ENCODE measurements around the gene FBXO3. TPM values are rescaled to one million over a fixed set of nuclear protein-coding genes. Genes with fewer than 3 reads are reported as not detected.

Gene FBXO3
- total and polyA plus RNA-seq, 12 donors = 21.9 to 72.5 (median 55.7) TPM

DNA sequence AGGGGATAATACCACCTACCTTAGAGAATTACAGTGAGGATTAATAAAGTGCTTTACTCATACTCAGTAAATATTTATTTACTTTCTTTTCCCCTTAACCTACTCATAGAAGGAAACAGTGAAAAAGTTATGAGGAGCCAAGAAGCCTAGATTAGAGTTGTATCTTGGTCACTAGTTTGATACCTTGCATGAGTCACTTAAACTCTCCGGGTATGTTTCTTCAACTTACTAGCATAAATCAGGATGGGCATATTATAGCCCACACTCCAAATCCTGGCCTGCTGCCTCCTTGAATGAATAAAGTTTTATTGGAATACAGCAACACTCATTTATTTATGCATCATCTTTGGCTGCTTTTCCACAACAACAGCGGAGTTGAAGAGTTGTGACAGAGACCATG lies 8.2 kb downstream of the FBXO3 start:
- intact Hi-C loops (cut with DNase I) = no loop called here
- no peaks in the 10 kb centered on the region for H3K27me3 ChIP-seq
- peaks cover 0 to 11% (median 0%) of the 10 kb centered on the region in 9 donors for H3K4me1 ChIP-seq
- no peak overlapping the region for H3K4me3 ChIP-seq
- no peak overlapping the region for H3K27ac ChIP-seq
- peaks cover 0 to 18% (median 0%) of the 10 kb centered on the region in 11 donors for H3K9me3 ChIP-seq
- WGBS, 2 donors = 96% methylated on average over 2 of the region's 2 CpGs
- peaks cover 0 to 97% (median 39%) of the 10 kb centered on the region in 9 donors for H3K36me3 ChIP-seq
- TF ChIP-seq, protein P1, sequence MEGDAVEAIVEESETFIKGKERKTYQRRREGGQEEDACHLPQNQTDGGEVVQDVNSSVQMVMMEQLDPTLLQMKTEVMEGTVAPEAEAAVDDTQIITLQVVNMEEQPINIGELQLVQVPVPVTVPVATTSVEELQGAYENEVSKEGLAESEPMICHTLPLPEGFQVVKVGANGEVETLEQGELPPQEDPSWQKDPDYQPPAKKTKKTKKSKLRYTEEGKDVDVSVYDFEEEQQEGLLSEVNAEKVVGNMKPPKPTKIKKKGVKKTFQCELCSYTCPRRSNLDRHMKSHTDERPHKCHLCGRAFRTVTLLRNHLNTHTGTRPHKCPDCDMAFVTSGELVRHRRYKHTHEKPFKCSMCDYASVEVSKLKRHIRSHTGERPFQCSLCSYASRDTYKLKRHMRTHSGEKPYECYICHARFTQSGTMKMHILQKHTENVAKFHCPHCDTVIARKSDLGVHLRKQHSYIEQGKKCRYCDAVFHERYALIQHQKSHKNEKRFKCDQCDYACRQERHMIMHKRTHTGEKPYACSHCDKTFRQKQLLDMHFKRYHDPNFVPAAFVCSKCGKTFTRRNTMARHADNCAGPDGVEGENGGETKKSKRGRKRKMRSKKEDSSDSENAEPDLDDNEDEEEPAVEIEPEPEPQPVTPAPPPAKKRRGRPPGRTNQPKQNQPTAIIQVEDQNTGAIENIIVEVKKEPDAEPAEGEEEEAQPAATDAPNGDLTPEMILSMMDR (IDR thresholded peaks at IDR 0.05) = no peak
- DNase-seq = no peak
- ATAC-seq = no peak

DNA sequence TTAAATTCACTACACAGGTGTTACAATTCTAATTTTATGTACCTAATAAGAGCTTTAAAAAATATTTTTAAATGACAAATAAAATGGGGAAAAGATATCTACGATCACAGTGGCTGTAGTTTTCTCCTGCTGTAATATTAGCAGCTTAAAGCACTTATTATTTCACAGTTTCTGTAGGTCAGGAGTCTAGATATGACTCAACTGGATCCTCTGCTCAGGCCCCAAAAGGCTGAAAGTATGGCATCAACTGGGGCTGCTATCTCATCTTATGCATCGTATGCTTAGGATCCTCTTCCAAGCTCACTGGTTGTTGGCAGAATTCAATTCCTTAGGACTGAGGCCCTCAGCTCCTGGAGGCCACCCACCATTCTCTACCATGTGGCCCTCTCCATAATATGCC lies 12.8 kb downstream of the FBXO3 start:
- ATAC-seq = no peak
- Histone ChIP-seq H3K36me3 (peaks cover 0 to 100% (median 67%) of the 10 kb centered on the region in 9 donors), H3K27ac (no peak overlapping the region), H3K4me1 (no peaks in the 10 kb centered on the region), H3K9me3 (peaks cover 0 to 24% (median 0%) of the 10 kb centered on the region in 11 donors), H3K4me3 (no peak overlapping the region), H3K27me3 (no peaks in the 10 kb centered on the region)
- WGBS, 2 donors = 92 to 94% methylated on average over 2 of the region's 2 CpGs
- TF ChIP-seq, protein P1 (IDR thresholded peaks at IDR 0.05) = no peak
- intact Hi-C loops (cut with DNase I) = no loop called here
- DNase-seq = no peak

DNA sequence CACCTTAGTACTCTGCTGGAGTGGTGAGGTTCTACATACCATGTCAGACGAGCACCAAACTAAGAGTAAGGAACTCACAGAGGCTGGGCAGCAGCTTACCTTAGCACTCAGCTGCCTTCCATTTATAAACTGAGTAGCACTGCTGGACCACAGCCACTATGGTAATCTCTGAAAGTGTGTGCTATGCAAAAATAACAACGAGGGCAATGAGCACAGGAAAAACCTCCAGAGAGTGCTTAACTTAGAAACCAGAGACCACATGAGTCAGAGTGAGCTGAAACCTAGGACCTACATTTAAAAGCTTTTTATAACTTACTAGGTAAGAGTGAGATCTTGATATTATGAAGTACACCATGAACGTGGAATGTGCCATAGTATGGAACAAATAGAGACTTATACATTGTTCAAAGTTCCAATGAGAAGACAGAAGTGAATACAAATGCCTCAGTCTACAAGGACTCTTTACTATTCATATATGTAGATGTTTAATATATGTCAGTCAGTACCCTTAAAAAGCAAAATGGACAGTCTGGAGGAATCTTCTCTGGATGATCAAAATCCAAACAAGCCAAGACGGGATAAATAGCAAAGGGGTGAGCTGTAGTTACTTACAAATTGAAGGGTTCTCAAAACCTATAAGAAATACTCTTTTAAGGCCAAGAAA lies 20.9 kb downstream of the FBXO3 start:
- peaks cover 0 to 26% (median 3%) of the 10 kb centered on the region in 9 donors for H3K4me1 ChIP-seq
- ATAC-seq = peak; percentile 60 to 97 (median 93)
- intact Hi-C loops (cut with DNase I) = no loop called here
- no peak overlapping the region for H3K4me3 ChIP-seq
- peak in 1 of 2 donors; percentile 60 for DNase-seq
- WGBS, 2 donors = 20 to 40% methylated on average over 4 of the region's 4 CpGs
- H3K27me3 ChIP-seq = no peaks in the 10 kb centered on the region
- peaks cover 0 to 100% (median 38%) of the 10 kb centered on the region in 9 donors for H3K36me3 ChIP-seq
- TF ChIP-seq, protein P1 (IDR thresholded peaks at IDR 0.05) = no peak
- H3K9me3 ChIP-seq = no peaks in the 10 kb centered on the region
- peak overlapping the region in 9 of 10 donors; percentile 13 to 80 (median 67) for H3K27ac ChIP-seq

DNA sequence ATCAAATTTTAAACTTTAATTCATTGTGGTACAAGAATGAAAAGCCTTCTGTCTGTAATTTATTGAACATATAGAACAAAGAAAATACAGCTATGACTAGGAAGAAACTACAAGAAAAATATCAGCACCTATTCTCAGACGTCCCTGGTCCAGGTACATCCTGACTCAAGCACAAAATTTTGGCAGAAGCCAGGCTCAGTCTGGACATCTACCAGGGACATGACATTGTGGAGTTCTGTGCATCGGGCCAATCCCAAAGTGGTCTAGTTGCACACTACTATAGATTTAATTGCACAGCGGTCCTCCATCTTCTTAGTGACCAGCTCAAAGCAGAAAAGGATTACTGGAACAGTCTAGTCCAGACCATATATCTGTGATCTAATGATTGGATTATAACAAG lies 22.4 kb downstream of the FBXO3 start:
- intact Hi-C loops (cut with DNase I) = no loop called here
- ATAC-seq = peak in 6 of 8 donors; percentile 27 to 74 (median 36)

More for the DNA sequence above, 22.4 kb downstream of the FBXO3 start:
- DNase-seq = no peak
- no peaks in the 10 kb centered on the region for H3K9me3 ChIP-seq
- H3K27ac ChIP-seq = peak overlapping the region in 3 of 10 donors; percentile 67 to 80 (median 77)
- H3K36me3 ChIP-seq = peaks cover 0 to 100% (median 36%) of the 10 kb centered on the region in 9 donors
- no peak overlapping the region for H3K4me3 ChIP-seq
- 61 to 74% methylated on average over 3 of the region's 3 CpGs for WGBS, 2 donors
- peaks cover 0 to 42% (median 8%) of the 10 kb centered on the region in 9 donors for H3K4me1 ChIP-seq
- H3K27me3 ChIP-seq = no peaks in the 10 kb centered on the region
- TF ChIP-seq, protein P1 (IDR thresholded peaks at IDR 0.05) = no peak

All from heart right ventricle (tissue), 16 donors.